Sigmoid colon (tissue), 7 donors: ENCODE results near the gene MIAT. TPM values are rescaled to one million over a fixed set of nuclear protein-coding genes. Genes with fewer than 3 reads are reported as not detected.

Source experiments
- DNase-seq: peaks from one replicate; pipeline ENCODE4 v3.0.0-alpha.2; 2019
- H3K27ac ChIP-seq, 4 donors: fragments of 200-600 bp; sonication (generic); one replicate each; pipeline ENCODE4 v1.5.1; 2016 to 2019; ENCODE audit warnings: mild to moderate bottlenecking in 1 of 4
- H3K27me3 ChIP-seq, 3 donors: fragments of 200-600 bp; sonication (generic); one replicate each; pipeline ENCODE4 v1.5.1; 2019; ENCODE audit warnings: mild to moderate bottlenecking in 1 of 3
- H3K36me3 ChIP-seq, 4 donors: fragments of 200-600 bp; sonication (generic); one replicate each; pipeline ENCODE4 v1.5.1; 2016 to 2019
- H3K4me1 ChIP-seq, 4 donors: fragments of 200-600 bp; sonication (generic); one replicate each; pipeline ENCODE4 v1.5.1; 2017 to 2019
- H3K4me3 ChIP-seq, 4 donors: fragments of 200-600 bp; sonication (generic); one replicate each; pipeline ENCODE4 v1.5.1; 2017 to 2019; ENCODE audit warnings: mild to moderate bottlenecking in 2 of 4, moderate library complexity in 1 of 4
- H3K9me3 ChIP-seq, 4 donors: fragments of 200-600 bp in 3 of 4; sonication (generic) in 3 of 4; one replicate each; pipeline versions ENCODE4 v1.5.1 to v1.6.1; 2013 to 2019
- CTCF ChIP-seq, 4 experiments: fragments of 450-650 bp in 3 of 4; fragments of 200-600 bp in 1 of 4; IDR thresholded peaks; one replicate each; pipeline ENCODE4 v1.5.1; 2016 to 2019; ENCODE audit warnings: antibody characterized with exemption in 4 of 4, mild to moderate bottlenecking in 3 of 4, moderate library complexity in 2 of 4
- EP300 ChIP-seq, 4 donors: sonication (generic); formaldehyde crosslinking; IDR thresholded peaks; one replicate each; pipeline ENCODE4 v1.6.1; 2017; ENCODE audit warnings: antibody characterized with exemption in 4 of 4
- POLR2A ChIP-seq, 2 donors: fragments of 450-650 bp; IDR thresholded peaks; one replicate each; pipeline ENCODE4 v1.6.1; 2016; ENCODE audit warnings: antibody characterized with exemption in 2 of 2, mild to moderate bottlenecking in 2 of 2, moderate library complexity in 2 of 2
- POLR2AphosphoS5 ChIP-seq, 4 donors: sonication (generic); formaldehyde crosslinking; IDR thresholded peaks; one replicate each; pipeline ENCODE4 v1.6.1; 2017; ENCODE audit warnings: antibody characterized with exemption in 4 of 4
- WGBS, 2 donors: extraction: QIAGEN DNeasy Blood & Tissue Kit; methylation state at CpG; one replicate each; pipeline ENCODE4 v1.1.7; 2013; 5-methylcytosine and 5-hydroxymethylcytosine counted together
- intact Hi-C: fragments of 100-400 bp; cut with DNase I; formaldehyde crosslinking; loops from one replicate; pipeline ENCODE4 v1.15.1; 2023
- polyA plus RNA-seq, 3 donors: library from polyadenylated mRNA; stranded (reverse); fragments of 200-250 nt; gene quantifications; one replicate each; pipeline ENCODE4 v1.2.3, GENCODE V29; 2013
- total RNA-seq, 4 donors: library from RNA; depleted of rRNA; stranded (reverse); fragments of >200 nt; gene quantifications; one replicate each; pipeline ENCODE4 v1.1.0, GENCODE V29; 2016
- donor health status: healthy with polysubstance abuse.
- donor health status: Bipolar disorder and iron deficiency.
- donor health status: healthy.

MIAT gene
- total and polyA plus RNA-seq, 7 donors, result under 0.01 to 3.4 (median 1.3) TPM; not detected in 1

GRCh38 chr22:26689513-26690301, 32.3 kb downstream of the MIAT start:
- H3K4me1 ChIP-seq, result no peaks in the 10 kb centered on the region
- peaks cover 0 to 9% (median 3%) of the 10 kb centered on the region in 4 donors for H3K36me3 ChIP-seq
- H3K27me3 ChIP-seq, result no peaks in the 10 kb centered on the region
- 76 to 84% methylated on average over 12 of the region's 12 CpGs for WGBS, 2 donors
- intact Hi-C loops, result no loop called here
- H3K27ac ChIP-seq, result no peak overlapping the region
- H3K9me3 ChIP-seq, result no peaks in the 10 kb centered on the region
- no peak for DNase-seq
- TF ChIP-seq POLR2A (IDR thresholded peaks at IDR 0.05) (no peak), POLR2AphosphoS5 (IDR thresholded peaks at IDR 0.05) (no peak), EP300 (IDR thresholded peaks at IDR 0.05) (no peak), CTCF (IDR thresholded peaks at IDR 0.05) (no peak)
- no peak overlapping the region for H3K4me3 ChIP-seq

GRCh38 chr22:26690654-26691376, 33.4 kb downstream of the MIAT start:
- Histone ChIP-seq H3K4me1 (no peaks in the 10 kb centered on the region), H3K36me3 (peaks cover 0 to 12% (median 5%) of the 10 kb centered on the region in 4 donors), H3K27me3 (no peaks in the 10 kb centered on the region), H3K9me3 (no peaks in the 10 kb centered on the region), H3K27ac (no peak overlapping the region), H3K4me3 (no peak overlapping the region)
- TF ChIP-seq CTCF (IDR thresholded peaks at IDR 0.05) (no peak), POLR2AphosphoS5 (IDR thresholded peaks at IDR 0.05) (no peak), EP300 (IDR thresholded peaks at IDR 0.05) (no peak), POLR2A (IDR thresholded peaks at IDR 0.05) (no peak)
- intact Hi-C loops, result no loop called here
- 57 to 87% methylated on average over 3 of the region's 3 CpGs for WGBS, 2 donors
- DNase-seq, result no peak

GRCh38 chr22:26691377-26691716, 34.0 kb downstream of the MIAT start:
- WGBS, 2 donors, result 80 to 91% methylated on average over 6 of the region's 6 CpGs
- Histone ChIP-seq H3K9me3 (no peaks in the 10 kb centered on the region), H3K4me3 (no peak overlapping the region), H3K27ac (no peak overlapping the region), H3K4me1 (no peaks in the 10 kb centered on the region), H3K36me3 (peaks cover 0 to 12% (median 5%) of the 10 kb centered on the region in 4 donors), H3K27me3 (no peaks in the 10 kb centered on the region)
- DNase-seq, result no peak
- TF ChIP-seq POLR2AphosphoS5 (IDR thresholded peaks at IDR 0.05) (no peak), POLR2A (IDR thresholded peaks at IDR 0.05) (no peak), EP300 (IDR thresholded peaks at IDR 0.05) (no peak), CTCF (IDR thresholded peaks at IDR 0.05) (no peak)
- intact Hi-C loops, result no loop called here

GRCh38 chr22:26692215-26692614, 34.8 kb downstream of the MIAT start:
- intact Hi-C loops, result no loop called here

More at GRCh38 chr22:26692215-26692614, 34.8 kb downstream of the MIAT start:
- no peak for DNase-seq
- Histone ChIP-seq H3K9me3 (no peaks in the 10 kb centered on the region), H3K27ac (no peak overlapping the region), H3K27me3 (no peaks in the 10 kb centered on the region), H3K36me3 (peaks cover 0 to 12% (median 5%) of the 10 kb centered on the region in 4 donors), H3K4me3 (no peak overlapping the region), H3K4me1 (no peaks in the 10 kb centered on the region)
- 93 to 95% methylated on average over 3 of the region's 3 CpGs for WGBS, 2 donors
- TF ChIP-seq CTCF (IDR thresholded peaks at IDR 0.05) (no peak), POLR2A (IDR thresholded peaks at IDR 0.05) (no peak), EP300 (IDR thresholded peaks at IDR 0.05) (no peak), POLR2AphosphoS5 (IDR thresholded peaks at IDR 0.05) (no peak)
